SU-DHL-6 (cell line): ENCODE measurements around the gene APCDD1.

Experiments
- H2AFZ ChIP-seq: fragments of 200-600 bp; sonication (generic); 2 replicates; pipeline ENCODE4 v1.6.1; 2014; ENCODE audit warnings: low read depth, mild to moderate bottlenecking, moderate library complexity, mixed read lengths, antibody characterized with exemption, low read length; ENCODE audit not compliant: severe bottlenecking
- H3F3A ChIP-seq: fragments of 200-600 bp; shearing (Covaris generic); 2 replicates; pipeline ENCODE4 v1.6.0; 2016; ENCODE audit warnings: antibody characterized with exemption, mild to moderate bottlenecking; ENCODE audit not compliant: insufficient read depth
- H3K27ac ChIP-seq: fragments of 200-600 bp; sonication (generic); 2 replicates; pipeline ENCODE4 v1.5.1; 2016; ENCODE audit warnings: low read depth, mild to moderate bottlenecking, low read length, moderate library complexity, mixed read lengths
- H3K27me3 ChIP-seq: fragments of 200-600 bp; sonication (generic), shearing (Covaris generic); 2 replicates; pipeline ENCODE4 v1.6.0; 2014; ENCODE audit warnings: mild to moderate bottlenecking, low read length
- H3K36me3 ChIP-seq: fragments of 200-600 bp; sonication (generic); 2 replicates; pipeline ENCODE4 v1.6.1; 2014; ENCODE audit warnings: mild to moderate bottlenecking, low read length, mixed read lengths
- H3K4me2 ChIP-seq: fragments of 300-600, 200-600 bp; shearing (Covaris generic), sonication (generic); 2 replicates; pipeline ENCODE4 v1.6.0; 2014; ENCODE audit warnings: low read length, low read depth, mild to moderate bottlenecking; ENCODE audit not compliant: poor library complexity, severe bottlenecking
- H3K4me3 ChIP-seq: fragments of 200-600 bp; sonication (generic); 2 replicates; pipeline ENCODE4 v1.5.1; 2014; ENCODE audit warnings: antibody characterized with exemption, low read length, mild to moderate bottlenecking, mixed read lengths; ENCODE audit not compliant: insufficient read depth, poor library complexity, severe bottlenecking
- H3K79me2 ChIP-seq: fragments of 200-600 bp; sonication (generic); 2 replicates; pipeline ENCODE4 v1.6.1; 2014; ENCODE audit warnings: mild to moderate bottlenecking, low read length, moderate library complexity; ENCODE audit not compliant: insufficient read depth
- H3K9ac ChIP-seq: fragments of 200-600 bp; sonication (generic); 2 replicates; pipeline ENCODE4 v1.7.0; 2014; ENCODE audit warnings: mild to moderate bottlenecking, low read length
- H3K9me2 ChIP-seq: fragments of 200-600 bp; sonication (generic); replicated peaks from 2 replicates; pipeline ENCODE4 v1.6.1; 2014; ENCODE audit warnings: low read length; ENCODE audit not compliant: insufficient read depth
- H3K9me3 ChIP-seq: fragments of 200-600 bp; sonication (generic); 2 replicates; pipeline ENCODE4 v1.6.1; 2014; ENCODE audit warnings: low read length, mixed read lengths; ENCODE audit not compliant: insufficient read depth
- H4K20me1 ChIP-seq: fragments of 200-600 bp; sonication (generic); 2 replicates; pipeline ENCODE4 v1.6.1; 2014; ENCODE audit warnings: low read depth, mild to moderate bottlenecking, antibody characterized with exemption, low read length, moderate library complexity, mixed read lengths
- CTCF ChIP-seq: fragments of 200-600 bp; sonication (generic); IDR thresholded peaks from one replicate; pipeline ENCODE4 v1.5.1; 2017; ENCODE audit warnings: antibody characterized with exemption, mild to moderate bottlenecking, low read length, moderate library complexity; ENCODE audit not compliant: insufficient read depth, poor library complexity, severe bottlenecking
- EZH2phosphoT487 ChIP-seq: fragments of 200-600 bp; sonication (generic), shearing (Covaris generic); conservative IDR thresholded peaks from 2 replicates; pipeline ENCODE4 v1.6.1; 2018; ENCODE audit warnings: mild to moderate bottlenecking, antibody characterized with exemption, low read length, moderate library complexity, mixed read lengths

APCDD1 gene

DNA sequence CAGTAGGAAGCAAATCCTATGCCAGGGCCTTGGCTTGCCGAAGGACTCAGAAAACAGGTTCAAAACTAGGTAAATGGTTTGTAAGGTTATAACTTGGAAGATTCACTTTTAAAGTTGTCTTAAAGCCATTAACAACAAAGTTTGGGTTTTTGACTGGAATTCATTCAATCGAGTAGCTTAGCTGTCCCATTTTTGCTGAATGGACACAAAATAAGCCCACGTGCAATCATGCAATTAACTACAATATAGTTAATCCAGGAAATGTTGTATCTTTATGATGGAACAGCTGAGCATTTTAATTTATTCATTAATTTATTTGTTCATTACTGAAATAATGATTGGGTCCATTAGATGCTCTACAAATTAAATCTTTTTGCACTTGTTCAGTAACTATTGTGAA is 18.3 kb upstream of the APCDD1 start:
- no peaks in the 10 kb centered on the region for H3K36me3 ChIP-seq
- no peaks in the 10 kb centered on the region for H3K27me3 ChIP-seq
- no peak for TF ChIP-seq CTCF
- TF ChIP-seq EZH2phosphoT487: no peak

GRCh38 chr18:10437837-10438236 is 16.6 kb upstream of the APCDD1 start:
- Histone ChIP-seq H3K4me2 (no peak overlapping the region), H3K4me3 (no peak overlapping the region), H3K9me3 (no peaks in the 10 kb centered on the region), H3K27ac (no peak overlapping the region), H3K79me2 (no peaks in the 10 kb centered on the region), H4K20me1 (no peaks in the 10 kb centered on the region), H3K36me3 (no peaks in the 10 kb centered on the region), H3F3A (no peaks in the 10 kb centered on the region), H3K9me2 (no peaks in the 10 kb centered on the region), H3K27me3 (no peaks in the 10 kb centered on the region), H3K9ac (no peak overlapping the region), H2AFZ (no peak overlapping the region)
- no peak for TF ChIP-seq EZH2phosphoT487
- TF ChIP-seq CTCF: no peak

More for the DNA sequence above, 18.3 kb upstream of the APCDD1 start:
- Histone ChIP-seq H3K4me2 (no peak overlapping the region), H3F3A (no peaks in the 10 kb centered on the region), H3K27ac (no peak overlapping the region), H3K9me3 (no peaks in the 10 kb centered on the region), H3K4me3 (no peak overlapping the region), H3K9ac (no peak overlapping the region), H2AFZ (no peak overlapping the region), H4K20me1 (no peaks in the 10 kb centered on the region), H3K9me2 (no peaks in the 10 kb centered on the region), H3K79me2 (no peaks in the 10 kb centered on the region)

DNA sequence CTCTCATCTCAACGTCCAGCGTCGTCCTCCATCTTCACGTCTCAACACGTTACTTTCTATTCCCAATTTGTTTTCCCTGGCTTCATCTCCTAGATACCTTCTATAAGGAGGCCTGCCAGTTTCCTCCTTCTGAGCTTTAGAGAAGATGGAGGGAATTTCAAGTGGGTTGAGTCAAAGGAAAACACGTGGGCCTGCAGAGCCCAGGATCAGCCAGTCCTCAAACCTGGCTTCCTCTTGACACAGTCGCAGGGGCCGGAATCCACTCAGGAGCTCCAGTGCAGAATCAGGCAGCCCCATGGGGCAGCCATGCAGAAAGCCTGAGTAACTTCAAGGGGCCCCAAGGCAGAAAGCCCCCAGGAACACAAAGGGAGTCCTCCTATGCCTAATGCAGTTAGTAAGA is 14.5 kb upstream of the APCDD1 start:
- H4K20me1 ChIP-seq: no peaks in the 10 kb centered on the region
- no peaks in the 10 kb centered on the region for H3K36me3 ChIP-seq
- H3K79me2 ChIP-seq: no peaks in the 10 kb centered on the region
- TF ChIP-seq EZH2phosphoT487 (no peak), CTCF (no peak)
- no peaks in the 10 kb centered on the region for H3K27me3 ChIP-seq
- H3F3A ChIP-seq: no peaks in the 10 kb centered on the region
- H3K9me3 ChIP-seq: no peaks in the 10 kb centered on the region
- H3K27ac ChIP-seq: no peak overlapping the region
- no peak overlapping the region for H2AFZ ChIP-seq
- H3K9me2 ChIP-seq: no peaks in the 10 kb centered on the region
- H3K9ac ChIP-seq: no peak overlapping the region
- no peak overlapping the region for H3K4me3 ChIP-seq
- no peak overlapping the region for H3K4me2 ChIP-seq
